Measurements from ENCODE around the gene E2F1. TPM values are rescaled to one million over a fixed set of nuclear protein-coding genes. Genes with fewer than 3 reads are reported as not detected.

Gene E2F1
- total RNA-seq, 2 donors from 2014 or later: 4.6 to 23.3 TPM

DNA sequence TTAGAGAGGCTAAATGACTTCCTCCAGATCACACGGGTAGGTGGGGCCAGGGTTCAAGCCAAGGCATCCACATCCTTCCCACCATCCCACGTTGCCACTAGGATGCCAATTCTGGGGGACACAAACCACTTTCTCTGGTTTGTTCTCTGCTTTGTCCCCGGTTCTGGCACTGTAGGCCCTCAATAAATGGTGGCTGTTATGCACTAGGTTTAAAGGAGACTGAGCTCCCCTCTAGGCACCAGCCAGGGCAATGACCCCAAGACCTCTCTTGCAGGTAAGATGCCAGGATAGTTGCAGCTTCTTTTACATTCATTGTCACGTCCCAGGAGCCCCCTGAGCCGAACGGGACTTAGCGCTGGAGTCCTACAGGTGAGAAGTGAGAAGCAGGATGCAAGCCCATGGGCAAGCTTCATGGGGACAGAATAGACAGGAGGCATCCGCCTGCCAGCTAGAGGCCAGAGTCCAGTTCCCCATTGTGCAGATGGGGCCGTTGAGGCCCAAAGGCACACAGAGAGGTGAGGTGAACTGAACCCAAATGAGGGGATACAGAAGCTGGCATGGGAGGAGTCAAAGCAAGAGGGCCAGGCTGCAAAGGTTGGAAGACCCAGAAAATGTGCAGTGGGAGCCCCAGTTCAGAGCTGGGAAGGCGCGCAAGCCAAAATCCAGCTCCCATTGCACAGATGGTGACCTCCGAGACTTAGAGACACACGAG lies 33.2 kb upstream of the E2F1 start:
- Histone ChIP-seq H3K36me3 (no peaks in the 10 kb centered on the region), H3K9me3 (no peaks in the 10 kb centered on the region), H3K4me3 (peak overlapping the region; percentile 77), H3K27ac (peak overlapping the region; percentile 30), H3K9ac (ENCODE audit: low read depth in 2 of 2, low read length in 2 of 2) (peak overlapping the region; percentile 86 to 93), H3K4me1 (no peaks in the 10 kb centered on the region), H3K27me3 (no peaks in the 10 kb centered on the region)
- intact Hi-C loops (cut with DNase I): no loop called here
- no peak for TF ChIP-seq CTCF (IDR thresholded peaks at IDR 0.05)
- peak; percentile 34 for DNase-seq

DNA sequence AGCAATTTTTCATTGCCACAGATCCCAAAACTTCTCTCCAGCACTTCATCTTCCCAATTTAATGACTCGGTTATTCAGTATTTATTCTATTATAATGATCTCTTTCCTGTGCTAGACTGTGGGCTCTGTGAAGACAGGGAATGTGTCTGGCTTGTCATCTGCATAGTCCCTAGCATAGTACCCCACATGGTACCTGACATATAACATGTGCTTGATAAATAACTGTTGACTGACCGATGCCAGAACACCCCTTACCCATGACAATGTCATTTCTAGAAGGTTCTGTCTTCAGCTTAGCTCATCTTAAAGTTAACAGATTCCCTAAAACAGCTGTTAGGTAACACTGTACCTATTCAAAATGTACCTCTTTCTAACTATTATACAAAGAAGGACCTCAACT lies 30.3 kb upstream of the E2F1 start:
- H3K4me3 ChIP-seq: no peak overlapping the region
- no peaks in the 10 kb centered on the region for H3K36me3 ChIP-seq
- DNase-seq: no peak
- TF ChIP-seq CTCF (IDR thresholded peaks at IDR 0.05): no peak
- H3K9me3 ChIP-seq: no peaks in the 10 kb centered on the region
- no peaks in the 10 kb centered on the region for H3K4me1 ChIP-seq
- no peak overlapping the region for H3K27ac ChIP-seq
- intact Hi-C loops (cut with DNase I): no loop called here
- H3K27me3 ChIP-seq: no peaks in the 10 kb centered on the region
- H3K9ac ChIP-seq (ENCODE audit: low read depth in 2 of 2, low read length in 2 of 2): no peak overlapping the region

DNA sequence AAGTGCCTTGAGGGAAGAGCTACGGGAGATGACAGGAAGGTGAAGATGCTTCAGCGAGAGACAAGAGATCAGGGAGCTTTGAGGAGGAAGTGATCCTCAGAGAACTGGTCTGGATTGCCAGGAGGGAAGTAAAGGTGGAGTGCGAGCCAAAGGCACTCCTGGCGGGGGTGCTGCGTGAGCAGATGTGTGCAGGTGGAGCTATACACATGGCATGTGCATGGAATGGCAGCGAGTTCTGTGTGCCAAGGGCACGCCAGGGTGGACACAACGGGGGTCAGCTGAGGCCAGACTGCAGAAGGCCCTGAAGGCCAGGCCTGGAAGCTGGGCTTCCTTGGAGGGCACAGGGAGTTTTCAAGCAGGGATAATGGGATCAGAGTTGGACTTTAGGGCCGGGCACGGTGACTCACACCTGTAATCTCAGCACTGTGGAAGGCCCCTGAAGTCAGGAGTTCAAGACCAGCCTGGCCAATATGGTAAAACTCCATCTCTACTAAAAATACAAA lies 27.7 kb upstream of the E2F1 start:
- Histone ChIP-seq H3K27ac (no peak overlapping the region), H3K9me3 (no peaks in the 10 kb centered on the region), H3K27me3 (no peaks in the 10 kb centered on the region), H3K36me3 (no peaks in the 10 kb centered on the region), H3K4me3 (no peak overlapping the region), H3K9ac (ENCODE audit: low read depth in 2 of 2, low read length in 2 of 2) (no peak overlapping the region), H3K4me1 (no peaks in the 10 kb centered on the region)
- DNase-seq: no peak
- intact Hi-C loops (cut with DNase I): no loop called here
- no peak for TF ChIP-seq CTCF (IDR thresholded peaks at IDR 0.05)

GRCh38 chr20:33711446-33711738 lies 25.2 kb upstream of the E2F1 start:
- intact Hi-C loops (cut with DNase I): no loop called here
- Histone ChIP-seq H3K27me3 (no peaks in the 10 kb centered on the region), H3K9ac (ENCODE audit: low read depth in 2 of 2, low read length in 2 of 2) (no peak overlapping the region), H3K4me1 (no peaks in the 10 kb centered on the region), H3K27ac (no peak overlapping the region), H3K36me3 (no peaks in the 10 kb centered on the region), H3K9me3 (no peaks in the 10 kb centered on the region), H3K4me3 (no peak overlapping the region)
- TF ChIP-seq CTCF (IDR thresholded peaks at IDR 0.05): no peak
- DNase-seq: no peak

- no peak for TF ChIP-seq CTCF (IDR thresholded peaks at IDR 0.05)
Observed at GRCh38 chr20:33710681-33711445, 24.7 kb upstream of the E2F1 start.

More at GRCh38 chr20:33710681-33711445, 24.7 kb upstream of the E2F1 start:
- H3K9ac ChIP-seq (ENCODE audit: low read depth in 2 of 2, low read length in 2 of 2): no peak overlapping the region
- no peaks in the 10 kb centered on the region for H3K9me3 ChIP-seq
- no peaks in the 10 kb centered on the region for H3K27me3 ChIP-seq
- H3K4me3 ChIP-seq: no peak overlapping the region
- H3K27ac ChIP-seq: no peak overlapping the region
- DNase-seq: no peak
- no peaks in the 10 kb centered on the region for H3K36me3 ChIP-seq
- no peaks in the 10 kb centered on the region for H3K4me1 ChIP-seq
- intact Hi-C loops (cut with DNase I): no loop called here

All from colonic mucosa (tissue), 4 donors.